G401 (cell line): ENCODE measurements around the gene MAN2A1. TPM values are rescaled to one million over a fixed set of nuclear protein-coding genes. Genes with fewer than 3 reads are reported as not detected.

ENCODE experiments used
- DNase-seq: peaks from one replicate; pipeline ENCODE4 v3.0.0-alpha.2; 2015; ENCODE audit warnings: low spot score
- in situ Hi-C: cut with HindIII; loops from 2 replicates; pipeline ENCODE4 v1.10.0; 2016; ENCODE audit warnings: low sequenced_read_pairs, mixed read lengths
- total RNA-seq: library from RNA; depleted of rRNA; stranded (reverse); fragments of >200 nt; shearing (Covaris generic); gene quantifications from 2 replicates; pipeline ENCODE4 v1.2.3, GENCODE V29; 2014; rRNA removed

The MAN2A1 gene
- 21.5 and 22.0 TPM in 2 replicates for total RNA-seq

DNA sequence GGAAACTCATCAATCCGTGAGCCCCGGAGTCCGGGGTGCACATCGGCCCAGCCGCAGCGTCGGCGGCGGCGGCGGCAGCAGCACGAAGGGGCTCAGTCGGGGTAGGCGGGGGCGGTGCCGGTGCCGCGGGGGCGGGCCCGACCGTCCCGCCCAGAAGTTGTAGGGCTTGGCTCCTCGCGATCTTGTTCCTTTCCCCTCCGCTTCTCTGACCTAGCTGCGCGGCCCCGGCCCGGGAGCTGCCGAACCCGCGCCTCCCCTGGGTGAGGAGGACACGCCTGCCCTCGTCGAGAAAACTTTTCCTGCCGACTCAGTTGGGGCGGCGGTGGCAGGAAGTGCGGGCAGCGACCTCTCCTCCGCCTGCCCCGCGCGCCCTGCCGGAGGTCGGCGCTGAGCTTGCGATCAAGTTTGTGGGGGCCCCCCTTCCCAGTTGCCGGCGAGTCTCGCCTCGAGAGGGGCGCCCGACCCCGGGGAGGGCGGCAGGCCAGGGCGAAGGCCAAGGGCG is at the start of gene MAN2A1:
Gene MAN2A1 (plus strand): TSS at position 188 of the 502 bp plus-strand sequence. CDS start 491 bp downstream, outside the sequence.
- in situ Hi-C loops = no loop called here
- peak; percentile 18 for DNase-seq

DNA sequence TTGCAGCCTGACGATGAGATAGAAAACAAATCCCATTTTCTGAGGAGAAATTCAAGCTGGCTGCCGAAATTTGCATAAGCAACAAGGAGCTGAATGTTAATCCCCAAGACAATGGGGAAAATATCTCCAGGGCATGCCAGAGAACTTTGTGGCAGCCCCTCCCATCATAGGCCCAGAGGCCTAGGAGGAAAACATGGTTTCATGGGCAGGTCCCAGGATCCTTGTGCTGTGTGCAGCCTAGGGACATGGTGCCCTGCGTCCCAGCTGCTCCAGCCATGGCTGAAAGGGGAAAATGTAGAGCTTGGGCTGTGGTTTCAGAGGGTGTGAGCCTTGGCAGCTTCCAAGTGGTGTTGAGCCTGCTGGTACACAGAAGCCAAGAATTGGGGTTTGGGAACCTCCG is 48.8 kb upstream of the MAN2A1 start:
- in situ Hi-C loops = no loop called here

DNA sequence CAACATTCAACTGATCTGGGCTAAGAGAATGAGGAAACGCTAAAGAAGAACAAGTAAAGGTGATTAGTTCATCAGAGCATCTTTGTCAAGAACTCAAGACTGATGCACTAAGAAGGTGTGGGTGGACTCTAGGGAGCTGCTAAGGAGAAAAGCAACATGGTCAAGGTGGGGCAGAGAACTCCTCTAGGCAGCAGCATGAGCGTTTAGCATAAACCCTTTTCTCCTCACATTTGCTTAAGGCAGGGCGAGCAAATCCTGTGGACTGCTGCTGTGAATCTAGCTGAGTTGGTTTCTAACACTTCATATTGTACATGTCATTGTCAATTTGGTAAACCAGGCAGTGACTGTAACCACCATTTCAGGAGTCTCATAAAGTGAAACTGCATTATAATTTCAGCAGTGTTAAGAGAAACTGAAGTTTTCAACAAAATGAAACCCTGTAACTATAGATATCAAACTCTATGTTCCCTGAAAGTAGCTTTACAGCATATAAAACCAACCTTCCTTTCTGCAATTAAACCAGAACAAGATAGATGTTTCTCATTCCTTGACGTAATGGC is 45.9 kb upstream of the MAN2A1 start:
- in situ Hi-C loops = no loop called here
- no peak for DNase-seq

More for the DNA sequence above, 48.8 kb upstream of the MAN2A1 start:
- no peak for DNase-seq

DNA sequence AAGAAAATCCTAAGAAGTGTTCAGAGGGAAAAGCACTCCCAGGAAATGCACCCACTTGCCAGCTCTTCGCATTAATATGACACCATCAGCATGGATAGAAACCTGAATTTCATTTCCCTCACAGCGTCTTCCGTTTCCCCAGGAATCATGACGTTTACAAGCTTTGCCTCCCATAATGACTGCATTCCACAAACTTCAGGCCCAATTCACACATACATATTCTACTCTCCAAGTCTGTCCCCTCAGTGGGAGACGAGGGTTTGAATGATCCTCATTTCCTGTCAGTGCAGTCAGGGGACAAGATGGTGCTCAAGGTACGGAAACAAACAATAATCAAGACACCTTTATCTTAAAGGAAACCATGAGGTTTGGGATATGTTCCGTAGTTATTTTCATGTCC is 44.9 kb upstream of the MAN2A1 start:
- DNase-seq = no peak
- in situ Hi-C loops = no loop called here

DNA sequence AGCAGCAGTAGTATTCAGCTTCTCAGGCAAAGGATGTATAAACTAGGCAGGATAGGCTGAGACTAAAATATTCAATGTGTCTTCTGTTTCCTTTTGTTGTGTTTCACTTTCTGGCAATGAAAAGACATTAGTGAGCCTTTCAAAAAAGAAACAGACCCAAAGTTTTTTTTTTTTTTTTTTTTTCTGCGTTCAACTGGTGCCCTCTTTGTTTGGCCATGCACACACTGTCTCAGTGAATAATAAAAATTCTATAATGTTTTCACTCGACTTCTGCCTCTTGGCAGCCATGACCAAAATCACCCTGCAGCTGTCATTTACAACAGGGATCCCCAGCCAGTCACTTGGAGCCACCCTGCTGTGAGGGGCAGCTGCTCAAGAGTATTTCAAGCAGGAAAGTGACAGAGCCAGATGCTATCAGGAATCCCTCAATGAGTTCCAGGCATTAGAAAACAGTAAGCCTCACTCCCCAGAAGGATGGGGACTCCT is 44.0 kb upstream of the MAN2A1 start:
- DNase-seq = no peak
- in situ Hi-C loops = no loop called here

DNA sequence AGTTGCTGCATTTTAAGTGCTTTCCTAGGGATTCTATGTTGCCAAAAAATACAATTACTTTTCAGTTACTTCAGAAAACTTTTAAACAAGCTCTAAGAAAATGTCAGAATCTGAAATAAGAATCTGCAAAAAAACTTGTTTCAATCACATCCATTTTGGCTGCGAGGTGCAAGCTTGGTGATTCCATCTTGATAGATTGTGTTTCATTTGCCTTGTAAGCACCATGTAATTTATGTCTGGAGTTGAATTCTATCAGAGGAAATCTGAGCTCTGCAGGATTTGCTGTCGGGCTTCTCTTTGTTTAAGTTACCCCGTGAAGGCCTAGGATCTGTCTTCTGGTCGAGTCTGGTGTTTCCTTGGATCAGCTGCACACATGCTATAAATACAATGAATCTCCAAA is 40.4 kb upstream of the MAN2A1 start:
- no peak for DNase-seq
- in situ Hi-C loops = no loop called here

DNA sequence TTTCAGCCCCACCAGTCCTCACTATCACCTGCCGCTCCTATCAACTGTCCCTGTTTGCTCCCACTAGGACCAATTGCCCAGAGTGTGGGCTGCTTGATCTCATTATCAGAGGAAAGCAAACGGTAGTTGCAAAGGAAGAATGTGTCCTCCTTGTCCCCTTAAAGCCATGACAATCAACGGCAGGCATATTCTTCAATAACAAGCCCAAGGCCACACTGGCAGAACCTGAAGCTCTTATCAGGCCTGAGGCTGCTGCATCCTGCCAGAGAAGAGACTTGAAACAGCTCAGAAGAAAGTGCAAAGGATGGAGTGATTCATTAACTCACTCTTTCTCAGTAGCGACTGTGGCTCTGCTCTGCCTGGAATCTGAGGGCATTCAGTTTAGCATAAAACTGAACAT is 39.2 kb upstream of the MAN2A1 start:
- in situ Hi-C loops = no loop called here
- no peak for DNase-seq

DNA sequence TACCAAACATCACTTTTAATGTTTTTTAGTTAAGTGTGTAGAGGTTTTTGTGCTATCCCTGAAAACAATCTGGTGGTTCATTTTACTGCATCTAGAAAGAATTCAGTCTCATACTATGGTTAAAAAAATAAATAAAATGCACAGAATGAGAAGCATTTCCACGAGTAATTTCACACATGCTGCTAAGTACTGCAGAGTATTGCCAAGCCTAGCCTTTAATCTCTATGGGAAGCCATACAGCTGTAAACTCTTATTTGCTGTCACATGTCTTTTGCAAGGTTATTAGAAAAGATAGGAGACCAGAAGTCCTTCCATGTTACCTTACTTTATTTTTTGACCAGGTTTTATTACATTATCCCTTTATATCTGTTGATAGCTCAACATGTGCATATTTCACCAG is 37.6 kb upstream of the MAN2A1 start:
- in situ Hi-C loops = no loop called here
- no peak for DNase-seq

DNA sequence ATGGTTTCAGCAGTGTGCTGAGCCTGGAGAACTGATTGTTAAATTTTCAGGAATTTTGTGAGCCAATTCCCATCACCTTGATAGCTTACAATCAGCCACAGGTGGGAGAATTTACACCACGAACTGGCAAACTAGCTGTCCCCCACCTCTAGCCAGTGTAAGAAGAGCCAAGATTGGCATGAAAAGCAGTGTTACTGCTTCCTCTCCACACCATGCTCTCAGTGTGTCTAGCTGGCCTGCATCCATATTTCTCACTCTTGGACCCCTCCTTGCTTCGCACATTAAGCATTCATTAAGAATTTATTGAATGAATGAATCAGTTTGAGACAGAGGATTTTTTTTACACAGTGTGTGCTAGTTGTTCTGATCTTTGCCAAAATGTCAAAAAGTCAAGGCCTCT is 36.7 kb upstream of the MAN2A1 start:
- DNase-seq = no peak
- in situ Hi-C loops = no loop called here

DNA sequence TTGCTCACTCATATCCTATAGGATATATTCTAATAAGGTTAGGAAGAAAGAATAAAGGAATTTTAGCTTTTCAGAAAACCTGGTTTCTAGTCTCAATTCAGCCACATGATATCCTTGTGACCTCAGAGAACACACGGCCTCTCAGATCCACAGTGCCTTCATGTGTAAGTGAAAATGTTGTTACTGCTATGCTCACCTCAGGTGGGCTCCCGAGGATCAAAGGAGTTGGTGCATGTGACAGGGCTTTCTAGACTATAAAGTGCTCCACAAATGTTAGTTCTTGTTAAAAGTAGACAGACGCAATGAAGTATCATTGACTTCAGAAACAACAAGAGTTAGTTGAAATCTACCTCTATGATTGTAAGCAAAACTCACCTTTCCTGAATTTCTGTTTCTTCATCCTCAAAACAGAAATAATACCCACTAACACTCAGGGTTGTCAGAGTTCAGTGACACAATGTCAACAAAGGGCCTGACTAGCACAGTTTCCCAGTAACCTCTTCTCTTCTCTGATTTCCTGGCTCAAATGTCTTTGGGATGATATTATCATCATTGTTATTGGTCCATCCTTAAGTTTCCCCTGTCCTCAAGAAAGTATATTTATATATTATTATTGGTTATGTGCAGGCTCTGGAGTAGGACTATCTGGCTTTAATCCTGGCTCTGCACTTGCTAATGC is 36.0 kb upstream of the MAN2A1 start:
- in situ Hi-C loops = no loop called here
- no peak for DNase-seq

DNA sequence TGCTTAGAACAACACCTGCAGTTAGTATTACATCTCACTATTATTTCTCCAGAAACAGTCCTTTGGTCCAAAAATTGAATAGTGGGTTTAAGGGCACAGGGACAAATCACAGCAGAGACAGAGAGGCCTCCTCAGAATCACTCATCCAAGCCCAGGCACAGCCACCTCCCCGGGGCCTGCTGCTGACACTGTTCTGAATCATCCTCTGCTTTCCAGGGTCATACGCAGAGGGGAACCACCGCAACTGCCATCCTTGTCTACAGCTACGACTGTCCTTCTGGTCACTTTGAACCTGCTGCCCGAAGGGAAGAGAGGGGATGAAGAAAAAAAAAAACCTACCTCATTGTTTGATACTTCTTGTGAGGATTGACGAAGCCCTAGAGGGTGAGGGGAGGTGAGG is 35.3 kb upstream of the MAN2A1 start:
- no peak for DNase-seq
- in situ Hi-C loops = no loop called here

DNA sequence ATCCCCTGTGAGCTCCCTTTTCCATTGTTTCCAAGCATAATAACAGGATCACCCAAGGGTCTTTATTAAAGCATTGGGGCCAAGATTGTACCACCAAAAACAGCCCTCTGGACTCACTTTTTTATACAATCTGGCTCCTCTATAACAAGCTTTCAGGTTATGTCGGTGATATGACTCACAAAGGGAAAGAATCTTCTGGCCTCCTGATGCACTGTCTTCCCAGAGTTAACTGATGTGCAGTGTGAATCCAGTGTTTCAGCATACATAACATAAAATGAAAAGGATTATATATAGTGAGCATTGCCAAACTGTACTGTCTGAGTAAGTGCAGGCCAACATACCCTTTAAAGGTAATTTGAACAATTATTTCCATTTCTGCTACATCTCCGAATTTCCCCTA is 33.9 kb upstream of the MAN2A1 start:
- no peak for DNase-seq
- in situ Hi-C loops = no loop called here

DNA sequence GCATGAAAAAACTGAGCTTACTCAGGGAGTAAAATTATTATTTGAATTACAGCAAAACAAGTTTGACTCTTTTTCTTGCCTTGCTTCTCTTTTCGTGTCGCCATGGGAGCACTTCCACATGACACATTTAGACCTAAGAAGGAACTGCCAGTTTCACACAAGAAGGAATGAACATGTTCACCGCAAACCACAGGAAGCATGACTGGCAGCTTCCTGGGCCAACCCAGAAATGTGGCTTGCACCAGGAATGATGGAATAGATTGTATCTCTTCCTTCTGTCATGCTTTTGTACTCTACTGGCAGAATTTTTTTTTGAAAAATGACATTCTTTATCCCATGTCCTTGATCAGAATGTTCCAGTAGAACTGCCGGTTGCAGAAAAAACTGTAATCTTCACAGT is 32.9 kb upstream of the MAN2A1 start:
- DNase-seq = no peak
- in situ Hi-C loops = no loop called here

DNA sequence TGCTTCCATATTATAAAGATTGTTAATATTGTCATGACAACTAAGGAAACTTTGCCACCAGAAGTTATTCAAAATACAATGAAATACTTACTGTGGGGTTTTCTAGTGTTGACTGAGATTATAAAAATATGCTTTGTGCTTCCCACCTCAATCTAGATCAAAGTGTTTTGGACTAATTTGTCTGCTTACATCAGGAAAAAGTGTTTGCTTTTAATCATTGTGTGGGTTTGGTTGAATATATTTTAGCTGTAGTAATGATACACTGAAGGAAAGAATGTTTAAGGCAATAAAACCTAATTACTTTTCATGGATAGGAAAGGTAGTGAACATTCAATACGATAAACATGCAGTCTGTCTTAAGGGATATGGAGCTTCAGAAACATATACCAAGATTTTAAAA is 29.8 kb upstream of the MAN2A1 start:
- in situ Hi-C loops = no loop called here
- no peak for DNase-seq

DNA sequence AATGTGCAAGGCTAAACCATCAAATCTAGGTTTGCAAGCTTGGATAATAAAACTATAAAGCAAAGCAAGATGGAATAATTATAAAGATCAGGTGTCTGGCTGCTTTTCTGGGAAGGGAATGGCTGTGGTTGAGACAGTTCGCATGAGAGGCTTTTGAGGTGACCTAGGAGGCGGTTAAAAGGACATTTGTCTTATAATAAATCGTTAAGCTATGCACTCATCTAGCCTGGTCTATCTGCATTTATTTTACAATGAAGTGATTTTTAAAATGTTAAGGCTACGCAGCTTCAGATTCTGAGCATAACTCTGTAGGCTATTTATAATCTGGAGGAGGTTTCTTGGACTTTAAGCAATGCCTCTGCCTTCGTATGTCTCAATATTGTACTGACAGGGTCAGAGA is 29.4 kb upstream of the MAN2A1 start:
- in situ Hi-C loops = no loop called here
- no peak for DNase-seq

DNA sequence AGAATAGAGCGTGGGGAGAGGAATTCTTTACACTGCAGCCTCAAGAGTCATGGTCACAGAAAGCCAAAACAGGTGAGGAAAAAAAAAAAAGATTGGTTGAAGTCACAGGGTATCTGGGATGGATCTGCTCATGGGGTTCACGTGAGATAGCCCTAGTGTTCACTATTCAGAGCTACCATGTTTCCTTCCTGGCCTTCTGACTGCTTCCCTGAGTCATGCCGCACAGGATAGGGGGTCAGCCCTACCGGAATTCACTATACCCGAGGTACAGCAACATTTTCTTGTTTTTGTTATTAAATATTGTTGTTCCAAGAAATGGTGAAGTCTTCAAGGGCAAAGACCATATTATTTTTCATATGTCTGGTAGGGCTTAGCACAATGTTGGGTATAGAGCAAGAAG is 21.5 kb upstream of the MAN2A1 start:
- no peak for DNase-seq
- in situ Hi-C loops = no loop called here

DNA sequence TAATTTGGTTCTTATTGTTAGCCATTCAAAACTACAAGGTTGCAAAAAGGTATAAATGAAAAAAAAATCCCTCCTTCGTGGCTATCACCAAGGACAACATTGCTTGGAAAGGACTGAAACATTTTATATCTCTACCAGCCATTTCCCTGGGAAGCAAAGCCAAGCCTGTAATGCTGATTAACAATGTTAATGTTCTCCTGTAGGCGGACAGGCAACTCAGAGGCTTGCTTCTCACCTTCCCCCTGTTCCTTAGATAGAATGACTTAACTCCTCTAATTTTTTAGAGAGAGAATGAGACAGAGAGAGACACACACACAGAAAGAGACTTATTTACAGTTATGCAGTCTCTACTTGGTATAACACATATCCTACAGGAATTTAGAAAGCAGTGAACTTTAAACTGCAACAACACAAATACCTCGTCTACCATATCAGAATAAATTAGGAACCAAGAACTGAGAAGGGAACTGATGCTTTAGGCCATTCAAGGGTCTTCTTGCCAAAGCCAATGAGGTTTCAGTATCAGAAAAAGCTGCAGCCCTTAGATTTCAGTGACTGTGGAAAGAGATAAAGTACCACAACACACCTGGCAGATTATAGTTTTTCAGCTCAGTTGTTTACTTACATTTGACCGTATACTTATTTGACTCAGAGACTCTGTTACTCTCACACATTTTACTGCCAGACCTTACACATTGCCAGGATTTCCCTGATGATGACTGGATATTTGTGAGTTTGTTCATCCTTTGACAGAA is 20.9 kb upstream of the MAN2A1 start:
- no peak for DNase-seq
- in situ Hi-C loops = no loop called here

DNA sequence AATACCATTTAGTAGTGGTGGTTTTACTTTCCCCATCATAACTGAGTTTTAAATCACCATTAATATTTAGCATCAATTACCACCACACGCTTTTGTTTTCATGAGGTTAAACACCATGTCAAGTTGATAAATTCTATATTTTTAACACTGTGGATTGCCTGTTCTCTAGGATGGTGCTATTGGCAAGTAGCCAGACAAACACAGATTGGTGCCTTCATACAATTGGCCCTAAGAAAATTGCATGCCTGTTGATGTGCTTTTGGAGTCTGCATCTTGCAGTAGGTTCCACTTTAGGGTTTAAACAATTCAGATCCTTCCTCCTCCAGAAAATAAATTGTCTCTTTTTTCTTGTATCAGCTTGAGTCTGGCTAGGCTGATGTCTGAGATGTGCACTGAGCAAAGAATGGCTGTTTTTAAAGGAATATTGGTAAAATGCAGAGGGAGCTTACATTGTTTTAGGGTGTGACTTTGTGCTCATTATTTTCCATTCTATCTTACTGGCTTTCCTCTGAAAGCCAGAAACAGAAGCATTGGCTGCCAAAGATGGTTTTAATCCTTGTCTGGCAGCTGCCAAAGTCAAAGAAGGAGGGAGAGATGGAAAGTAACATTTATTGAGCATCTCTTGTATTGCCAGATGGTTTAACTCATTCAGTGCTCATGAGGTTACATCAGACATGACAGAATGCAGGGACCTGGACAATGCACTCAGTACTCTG is 19.6 kb upstream of the MAN2A1 start:
- peak; percentile 15 for DNase-seq
- in situ Hi-C loops = no loop called here

DNA sequence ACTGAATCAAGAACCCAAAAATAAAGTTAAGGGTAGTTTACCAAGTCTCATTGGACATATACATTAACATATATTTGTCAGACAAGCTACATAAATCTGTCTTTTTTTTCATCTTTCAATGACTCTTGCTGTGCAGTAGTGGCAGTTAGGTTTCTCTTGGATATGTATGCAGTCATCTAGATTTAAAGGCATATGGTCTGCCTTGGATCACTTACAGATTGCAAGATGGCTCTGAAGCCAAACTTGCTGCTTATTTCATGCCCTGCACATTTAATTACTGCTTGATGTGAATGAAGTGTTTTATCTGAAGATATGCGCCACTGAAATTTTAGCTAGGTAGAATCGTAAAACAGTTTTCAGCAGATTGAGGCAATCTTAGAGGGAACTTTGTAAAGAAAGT is 18.6 kb upstream of the MAN2A1 start:
- in situ Hi-C loops = no loop called here
- no peak for DNase-seq

DNA sequence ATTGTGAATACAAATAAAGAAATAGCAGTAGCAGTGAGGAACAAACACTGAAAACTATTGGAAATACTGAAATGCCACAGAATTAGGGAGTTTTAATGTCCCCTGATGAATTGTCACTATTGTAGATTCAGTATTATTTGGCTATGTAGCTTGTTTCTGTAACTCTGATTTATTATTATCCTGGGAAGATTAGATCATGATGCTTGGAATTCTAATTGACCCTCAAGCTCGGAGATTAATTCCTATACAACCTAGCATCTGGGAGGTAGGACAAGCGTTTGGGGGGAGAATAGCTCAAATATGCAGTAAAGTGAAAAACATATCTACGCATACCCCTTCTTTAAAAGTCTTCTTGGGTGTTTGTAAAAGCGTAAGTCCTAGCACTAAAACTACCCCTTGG is 15.1 kb upstream of the MAN2A1 start:
- in situ Hi-C loops = no loop called here
- DNase-seq = no peak
